ENCODE results near the gene APH1B. TPM values are rescaled to one million over a fixed set of nuclear protein-coding genes. Genes with fewer than 3 reads are reported as not detected.

APH1B gene
- total and polyA plus RNA-seq, 4 donors = 2.0 to 10.6 (median 4.6) TPM

DNA sequence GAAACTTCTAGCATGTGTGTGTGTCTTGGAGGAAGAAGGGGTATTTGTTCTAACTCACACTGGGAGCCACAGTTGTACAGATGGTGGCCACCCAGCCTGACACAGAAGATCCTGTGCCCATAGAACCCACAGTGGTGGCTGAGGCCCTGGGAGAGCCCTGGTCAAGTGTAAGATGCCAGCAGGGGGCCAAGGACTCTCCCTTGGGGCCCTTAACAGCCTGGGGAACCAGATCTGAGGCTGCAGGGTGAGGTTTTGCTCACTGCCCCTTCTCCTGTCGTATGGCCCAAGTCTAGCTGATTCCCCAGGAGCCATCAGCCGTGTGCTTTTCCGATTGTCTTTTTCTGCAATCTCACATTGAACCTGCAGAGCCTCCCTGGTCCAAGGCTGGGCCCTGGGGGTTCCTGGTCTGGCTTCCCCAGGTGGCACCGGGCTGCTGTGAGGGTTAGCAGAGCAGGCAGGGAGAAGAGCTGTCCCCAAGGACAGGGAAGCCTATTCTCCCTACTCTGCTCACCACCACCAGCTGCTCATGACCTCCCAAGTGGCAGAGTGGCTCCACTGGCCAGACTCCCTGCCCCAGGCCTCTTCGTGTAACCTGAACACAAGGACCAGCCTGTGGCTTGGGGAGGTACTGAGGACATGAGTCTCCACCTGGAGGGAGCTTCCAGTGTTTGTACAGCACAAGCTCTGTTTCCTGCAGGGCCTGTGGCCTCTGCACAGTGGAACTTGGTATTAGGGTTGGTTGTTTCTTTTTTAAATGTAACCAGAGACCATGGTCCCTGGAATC is 52.4 kb downstream of the APH1B start:
- no peaks in the 10 kb centered on the region for H3K27me3 ChIP-seq (ENCODE audit: control insufficient read depth in 4 of 4, insufficient read depth in 4 of 4, low read length in 3 of 4)
- H3K36me3 ChIP-seq (ENCODE audit: control insufficient read depth in 4 of 4, insufficient read depth in 3 of 4, low read depth in 1 of 4, low read length in 3 of 4) = no peaks in the 10 kb centered on the region
- WGBS = 98% methylated on average over 5 of the region's 5 CpGs
- H3K9ac ChIP-seq (ENCODE audit: low read depth in 1 of 2, low read length in 2 of 2) = no peak overlapping the region
- no peak for DNase-seq (ENCODE audit: low spot score)
- no peaks in the 10 kb centered on the region for H3K4me1 ChIP-seq (ENCODE audit: control insufficient read depth in 4 of 4, insufficient read depth in 4 of 4, low read length in 3 of 4)
- H3K9me3 ChIP-seq (ENCODE audit: control insufficient read depth in 4 of 4, low read length in 3 of 4) = no peaks in the 10 kb centered on the region
- TF ChIP-seq RAD21 (IDR thresholded peaks at IDR 0.05) = no peak
- TF ChIP-seq, protein P1, sequence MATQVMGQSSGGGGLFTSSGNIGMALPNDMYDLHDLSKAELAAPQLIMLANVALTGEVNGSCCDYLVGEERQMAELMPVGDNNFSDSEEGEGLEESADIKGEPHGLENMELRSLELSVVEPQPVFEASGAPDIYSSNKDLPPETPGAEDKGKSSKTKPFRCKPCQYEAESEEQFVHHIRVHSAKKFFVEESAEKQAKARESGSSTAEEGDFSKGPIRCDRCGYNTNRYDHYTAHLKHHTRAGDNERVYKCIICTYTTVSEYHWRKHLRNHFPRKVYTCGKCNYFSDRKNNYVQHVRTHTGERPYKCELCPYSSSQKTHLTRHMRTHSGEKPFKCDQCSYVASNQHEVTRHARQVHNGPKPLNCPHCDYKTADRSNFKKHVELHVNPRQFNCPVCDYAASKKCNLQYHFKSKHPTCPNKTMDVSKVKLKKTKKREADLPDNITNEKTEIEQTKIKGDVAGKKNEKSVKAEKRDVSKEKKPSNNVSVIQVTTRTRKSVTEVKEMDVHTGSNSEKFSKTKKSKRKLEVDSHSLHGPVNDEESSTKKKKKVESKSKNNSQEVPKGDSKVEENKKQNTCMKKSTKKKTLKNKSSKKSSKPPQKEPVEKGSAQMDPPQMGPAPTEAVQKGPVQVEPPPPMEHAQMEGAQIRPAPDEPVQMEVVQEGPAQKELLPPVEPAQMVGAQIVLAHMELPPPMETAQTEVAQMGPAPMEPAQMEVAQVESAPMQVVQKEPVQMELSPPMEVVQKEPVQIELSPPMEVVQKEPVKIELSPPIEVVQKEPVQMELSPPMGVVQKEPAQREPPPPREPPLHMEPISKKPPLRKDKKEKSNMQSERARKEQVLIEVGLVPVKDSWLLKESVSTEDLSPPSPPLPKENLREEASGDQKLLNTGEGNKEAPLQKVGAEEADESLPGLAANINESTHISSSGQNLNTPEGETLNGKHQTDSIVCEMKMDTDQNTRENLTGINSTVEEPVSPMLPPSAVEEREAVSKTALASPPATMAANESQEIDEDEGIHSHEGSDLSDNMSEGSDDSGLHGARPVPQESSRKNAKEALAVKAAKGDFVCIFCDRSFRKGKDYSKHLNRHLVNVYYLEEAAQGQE (IDR thresholded peaks at IDR 0.05) = no peak
- TF ChIP-seq EGR1 (IDR thresholded peaks at IDR 0.05; ENCODE audit: low read depth in 2 of 2) = no peak
- no peak for TF ChIP-seq HNF4G (IDR thresholded peaks at IDR 0.05)
- TF ChIP-seq, protein P2, sequence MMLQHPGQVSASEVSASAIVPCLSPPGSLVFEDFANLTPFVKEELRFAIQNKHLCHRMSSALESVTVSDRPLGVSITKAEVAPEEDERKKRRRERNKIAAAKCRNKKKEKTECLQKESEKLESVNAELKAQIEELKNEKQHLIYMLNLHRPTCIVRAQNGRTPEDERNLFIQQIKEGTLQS (IDR thresholded peaks at IDR 0.05) = no peak
- TF ChIP-seq HNF4A (conservative IDR thresholded peaks at IDR 0.05) = no peak
- TF ChIP-seq, protein P3, sequence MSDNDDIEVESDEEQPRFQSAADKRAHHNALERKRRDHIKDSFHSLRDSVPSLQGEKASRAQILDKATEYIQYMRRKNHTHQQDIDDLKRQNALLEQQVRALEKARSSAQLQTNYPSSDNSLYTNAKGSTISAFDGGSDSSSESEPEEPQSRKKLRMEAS (IDR thresholded peaks at IDR 0.05) = no peak
- no peak for TF ChIP-seq NR2F2 (IDR thresholded peaks at IDR 0.05)
- H3K27ac ChIP-seq (ENCODE audit: low read depth in 1 of 2, low read length in 2 of 2) = no peak overlapping the region
- H3K4me3 ChIP-seq (ENCODE audit: low read depth in 1 of 3, low read length in 3 of 3) = no peak overlapping the region

DNA sequence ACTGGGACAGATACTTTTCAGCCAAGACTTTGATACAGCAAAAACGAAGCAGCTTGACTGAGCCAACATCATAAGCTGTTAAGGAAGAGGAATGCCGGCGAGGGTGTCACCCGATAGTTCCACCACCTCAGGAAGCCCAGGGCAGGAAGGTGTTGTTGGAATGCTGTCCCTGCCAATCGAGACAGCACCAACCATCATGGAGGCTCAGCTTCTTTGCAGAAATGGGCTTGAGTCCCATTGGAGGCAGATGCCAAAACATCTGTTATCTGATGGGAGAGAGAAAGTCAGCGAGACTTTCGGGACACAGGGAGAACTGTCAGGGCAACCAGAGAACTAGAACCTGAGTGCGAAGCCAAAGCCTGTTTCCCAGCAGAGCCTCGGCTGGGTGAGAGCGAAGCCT is 53.5 kb downstream of the APH1B start:
- Histone ChIP-seq H3K9me3 (ENCODE audit: control insufficient read depth in 4 of 4, low read length in 3 of 4) (no peaks in the 10 kb centered on the region), H3K36me3 (ENCODE audit: control insufficient read depth in 4 of 4, insufficient read depth in 3 of 4, low read depth in 1 of 4, low read length in 3 of 4) (no peaks in the 10 kb centered on the region), H3K27me3 (ENCODE audit: control insufficient read depth in 4 of 4, insufficient read depth in 4 of 4, low read length in 3 of 4) (no peaks in the 10 kb centered on the region), H3K4me1 (ENCODE audit: control insufficient read depth in 4 of 4, insufficient read depth in 4 of 4, low read length in 3 of 4) (no peaks in the 10 kb centered on the region), H3K9ac (ENCODE audit: low read depth in 1 of 2, low read length in 2 of 2) (no peak overlapping the region), H3K4me3 (ENCODE audit: low read depth in 1 of 3, low read length in 3 of 3) (no peak overlapping the region), H3K27ac (ENCODE audit: low read depth in 1 of 2, low read length in 2 of 2) (no peak overlapping the region)
- no peak for DNase-seq (ENCODE audit: low spot score)
- 90% methylated on average over 10 of the region's 10 CpGs for WGBS
- TF ChIP-seq FOXA2 (IDR thresholded peaks at IDR 0.05) (no peak), YY1 (IDR thresholded peaks at IDR 0.05) (no peak), GABPA (IDR thresholded peaks at IDR 0.05 in 1 of 2, conservative IDR thresholded peaks at IDR 0.05 in 1 of 2) (no peak), JUND (IDR thresholded peaks at IDR 0.05) (no peak), RAD21 (IDR thresholded peaks at IDR 0.05) (no peak), EGR1 (IDR thresholded peaks at IDR 0.05; ENCODE audit: low read depth in 2 of 2) (no peak), SP1 (IDR thresholded peaks at IDR 0.05) (no peak), HNF4A (conservative IDR thresholded peaks at IDR 0.05) (no peak), RXRA (IDR thresholded peaks at IDR 0.05) (no peak), NR2F2 (IDR thresholded peaks at IDR 0.05) (no peak), HNF4G (IDR thresholded peaks at IDR 0.05) (no peak)
- TF ChIP-seq, protein P4, sequence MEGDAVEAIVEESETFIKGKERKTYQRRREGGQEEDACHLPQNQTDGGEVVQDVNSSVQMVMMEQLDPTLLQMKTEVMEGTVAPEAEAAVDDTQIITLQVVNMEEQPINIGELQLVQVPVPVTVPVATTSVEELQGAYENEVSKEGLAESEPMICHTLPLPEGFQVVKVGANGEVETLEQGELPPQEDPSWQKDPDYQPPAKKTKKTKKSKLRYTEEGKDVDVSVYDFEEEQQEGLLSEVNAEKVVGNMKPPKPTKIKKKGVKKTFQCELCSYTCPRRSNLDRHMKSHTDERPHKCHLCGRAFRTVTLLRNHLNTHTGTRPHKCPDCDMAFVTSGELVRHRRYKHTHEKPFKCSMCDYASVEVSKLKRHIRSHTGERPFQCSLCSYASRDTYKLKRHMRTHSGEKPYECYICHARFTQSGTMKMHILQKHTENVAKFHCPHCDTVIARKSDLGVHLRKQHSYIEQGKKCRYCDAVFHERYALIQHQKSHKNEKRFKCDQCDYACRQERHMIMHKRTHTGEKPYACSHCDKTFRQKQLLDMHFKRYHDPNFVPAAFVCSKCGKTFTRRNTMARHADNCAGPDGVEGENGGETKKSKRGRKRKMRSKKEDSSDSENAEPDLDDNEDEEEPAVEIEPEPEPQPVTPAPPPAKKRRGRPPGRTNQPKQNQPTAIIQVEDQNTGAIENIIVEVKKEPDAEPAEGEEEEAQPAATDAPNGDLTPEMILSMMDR (IDR thresholded peaks at IDR 0.05; ENCODE audit: low read depth, low read length, missing input control) = no peak
- TF ChIP-seq, protein P1 (IDR thresholded peaks at IDR 0.05) = no peak
